CD1c-positive myeloid dendritic cell (primary cell): Measurements from ENCODE around the gene REXO5.
A peak's percentile ranks its signal among the peaks of the same experiment; 100 is the strongest.

Experiments used
- DNase-seq: peaks from one replicate; pipeline ENCODE4 v3.0.0-alpha.2; 2016; ENCODE audit errors: extremely low spot score

The REXO5 gene

GRCh38 chr16:20871941-20872815 lies 65.9 kb downstream of the REXO5 start:
- no peak for DNase-seq

- DNase-seq: no peak
These were observed 67.0 kb downstream of the REXO5 start for GRCh38 chr16:20873331-20873730.

- no peak for DNase-seq
These were observed 67.8 kb downstream of the REXO5 start for GRCh38 chr16:20874088-20874581.

- peak; percentile 40 for DNase-seq
These were observed 69.0 kb downstream of the REXO5 start for GRCh38 chr16:20875355-20875650.

- DNase-seq: no peak
These were observed 72.4 kb downstream of the REXO5 start for GRCh38 chr16:20878682-20879147.

GRCh38 chr16:20879175-20880040 lies 73.1 kb downstream of the REXO5 start:
- DNase-seq: peak; percentile 34

- no peak for DNase-seq
These were observed 74.7 kb downstream of the REXO5 start for GRCh38 chr16:20880867-20881502.

- peak; percentile 29 for DNase-seq
These were observed 75.2 kb downstream of the REXO5 start for GRCh38 chr16:20881503-20881878.

- DNase-seq: no peak
These were observed 77.4 kb downstream of the REXO5 start for GRCh38 chr16:20883554-20884239.

GRCh38 chr16:20884240-20884556 lies 77.9 kb downstream of the REXO5 start:
- DNase-seq: no peak

GRCh38 chr16:20886320-20886719 lies 80.0 kb downstream of the REXO5 start:
- no peak for DNase-seq

- DNase-seq: no peak
These were observed 80.9 kb downstream of the REXO5 start for GRCh38 chr16:20887207-20887606.

- no peak for DNase-seq
These were observed 83.4 kb downstream of the REXO5 start for GRCh38 chr16:20889625-20890275.

GRCh38 chr16:20894388-20894787 lies 88.1 kb downstream of the REXO5 start:
- no peak for DNase-seq

GRCh38 chr16:20897253-20897897 lies 91.0 kb downstream of the REXO5 start:
- peak; percentile 77 for DNase-seq

GRCh38 chr16:20897922-20898321 lies 91.6 kb downstream of the REXO5 start:
- peak; percentile 75 for DNase-seq

- DNase-seq: peak; percentile 40
These were observed 92.7 kb downstream of the REXO5 start for GRCh38 chr16:20899071-20899470.
